Caco-2 (cell line): ENCODE data around the gene LYPD3. TPM values are rescaled to one million over a fixed set of nuclear protein-coding genes. Genes with fewer than 3 reads are reported as not detected.
A peak's percentile ranks its signal among the peaks of the same experiment; 100 is the strongest.

Experiments
- BruUV-seq: library from RNA; stranded (reverse); fragments of 400-500 nt; replicated peaks from 2 replicates; lab custom pipeline; 2021; lab: Mats Ljungman, UMichigan
- CTCF ChIA-PET: fragments of 300-600 bp; sonication (Branson Sonifier 250); formaldehyde crosslinking; loops from one replicate; lab custom pipeline; 2022; ENCODE audit warnings: antibody characterized with exemption; lab: Charles Lee
- POLR2A ChIA-PET: fragments of 300-600 bp; sonication (Branson Sonifier 250); formaldehyde crosslinking; loops from one replicate; lab custom pipeline; 2022; ENCODE audit warnings: antibody characterized with exemption; lab: Charles Lee
- DNase-seq, 2 experiments: peaks; one replicate each; pipeline versions ENCODE4 v3.0.0 to v3.0.0-alpha.2; 2020 to 2022
- H3K27me3 ChIP-seq: replicated peaks from 2 replicates; pipeline ENCODE4 v1.6.0; 2011; ENCODE audit warnings: low read length; ENCODE audit not compliant: control insufficient read depth, insufficient read depth
- H3K36me3 ChIP-seq: 2 replicates; pipeline ENCODE4 v1.5.1; 2011; ENCODE audit warnings: low read length; ENCODE audit not compliant: control insufficient read depth, insufficient read depth
- H3K4me1 ChIP-seq: fragments of 250-450 bp; sonication (Bioruptor Pico); 2 replicates; pipeline ENCODE4 v1.5.1; 2020; ENCODE audit warnings: mild to moderate bottlenecking
- H3K4me3 ChIP-seq: 2 replicates; pipeline ENCODE4 v1.5.1; 2011; ENCODE audit warnings: low read depth, mild to moderate bottlenecking, control low read depth, low read length
- H3K9me3 ChIP-seq: fragments of 250-450 bp; sonication (Bioruptor Pico); 2 replicates; pipeline ENCODE4 v1.5.1; 2020; ENCODE audit warnings: mild to moderate bottlenecking, moderate library complexity
- H3K27ac Mint-ChIP-seq: one replicate; pipeline ENCODE4 v1.8.0; 2022; ENCODE audit warnings: mixed read lengths; ENCODE audit not compliant: unreplicated experiment
- H3K27me3 Mint-ChIP-seq: one replicate; pipeline ENCODE4 v1.8.0; 2022; ENCODE audit warnings: mixed read lengths; ENCODE audit not compliant: insufficient read depth, unreplicated experiment
- H3K36me3 Mint-ChIP-seq: one replicate; pipeline ENCODE4 v1.8.0; 2022; ENCODE audit warnings: mild to moderate bottlenecking, mixed read lengths; ENCODE audit not compliant: insufficient read depth, unreplicated experiment
- H3K4me1 Mint-ChIP-seq: one replicate; pipeline ENCODE4 v1.8.0; 2022; ENCODE audit warnings: low read depth, mixed read lengths; ENCODE audit not compliant: unreplicated experiment
- H3K4me3 Mint-ChIP-seq: one replicate; pipeline ENCODE4 v1.8.0; 2022; ENCODE audit warnings: mild to moderate bottlenecking, moderate library complexity, mixed read lengths; ENCODE audit not compliant: unreplicated experiment
- H3K9me3 Mint-ChIP-seq: one replicate; pipeline ENCODE4 v1.8.0; 2022; ENCODE audit warnings: mixed read lengths; ENCODE audit not compliant: unreplicated experiment
- intact Hi-C: fragments of 100-400 bp; cut with micrococcal nuclease; formaldehyde crosslinking; loops from one replicate; pipeline ENCODE4 v1.10.0; 2022; ENCODE audit not compliant: unreplicated experiment
- total RNA-seq: library from RNA; stranded (reverse); gene quantifications from 2 replicates; pipeline ENCODE4 v1.2.3, GENCODE V29; 2022
- TF ChIP-seq, protein P1 (sequence below), 2 experiments: fragments of 200-600 bp in 1 of 2; IDR thresholded peaks; 1 replicate in 1 of 2; 2 replicates in 1 of 2; pipeline versions ENCODE4 v1.5.1 to v1.8.0; 2011 to 2022; ENCODE audit warnings: antibody characterized with exemption in 1 of 2, control low read depth in 1 of 2, inconsistent platforms in 1 of 2, low read depth in 1 of 2, low read length in 1 of 2, mild to moderate bottlenecking in 1 of 2, moderate library complexity in 1 of 2; ENCODE audit not compliant: insufficient read depth in 1 of 2, severe bottlenecking in 1 of 2, unreplicated experiment in 1 of 2

LYPD3 gene
- total RNA-seq, 1 experiment from 2014 or later, result 1.3 TPM

DNA sequence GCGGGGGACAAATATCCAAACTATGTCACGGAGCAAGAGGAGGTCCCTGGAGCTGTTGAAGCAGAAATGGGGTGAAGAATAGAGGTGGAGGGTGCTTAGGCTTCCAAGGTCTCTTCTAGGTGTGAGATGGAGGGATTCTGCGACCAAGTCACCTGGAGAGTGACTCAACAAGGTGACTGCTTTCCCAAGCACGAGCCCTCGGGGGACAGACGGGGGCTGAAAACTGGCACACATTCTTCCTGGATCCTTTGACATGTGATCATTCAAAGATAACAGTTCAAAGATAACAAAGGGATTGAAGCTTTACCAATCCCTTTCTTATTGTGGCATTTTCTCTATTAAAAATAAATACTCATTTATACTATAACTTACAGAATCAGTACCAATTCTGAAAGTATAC lies 53.0 kb downstream of the LYPD3 start:
- H3K4me1 ChIP-seq, result peaks cover 21% of the 10 kb centered on the region
- TF ChIP-seq, protein P1, sequence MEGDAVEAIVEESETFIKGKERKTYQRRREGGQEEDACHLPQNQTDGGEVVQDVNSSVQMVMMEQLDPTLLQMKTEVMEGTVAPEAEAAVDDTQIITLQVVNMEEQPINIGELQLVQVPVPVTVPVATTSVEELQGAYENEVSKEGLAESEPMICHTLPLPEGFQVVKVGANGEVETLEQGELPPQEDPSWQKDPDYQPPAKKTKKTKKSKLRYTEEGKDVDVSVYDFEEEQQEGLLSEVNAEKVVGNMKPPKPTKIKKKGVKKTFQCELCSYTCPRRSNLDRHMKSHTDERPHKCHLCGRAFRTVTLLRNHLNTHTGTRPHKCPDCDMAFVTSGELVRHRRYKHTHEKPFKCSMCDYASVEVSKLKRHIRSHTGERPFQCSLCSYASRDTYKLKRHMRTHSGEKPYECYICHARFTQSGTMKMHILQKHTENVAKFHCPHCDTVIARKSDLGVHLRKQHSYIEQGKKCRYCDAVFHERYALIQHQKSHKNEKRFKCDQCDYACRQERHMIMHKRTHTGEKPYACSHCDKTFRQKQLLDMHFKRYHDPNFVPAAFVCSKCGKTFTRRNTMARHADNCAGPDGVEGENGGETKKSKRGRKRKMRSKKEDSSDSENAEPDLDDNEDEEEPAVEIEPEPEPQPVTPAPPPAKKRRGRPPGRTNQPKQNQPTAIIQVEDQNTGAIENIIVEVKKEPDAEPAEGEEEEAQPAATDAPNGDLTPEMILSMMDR (IDR thresholded peaks at IDR 0.05; ENCODE audit: insufficient read depth in 1 of 2, low read depth in 1 of 2, low read length in 1 of 2, severe bottlenecking in 1 of 2, unreplicated experiment in 1 of 2), result no peak
- BruUV-seq, result no TSS peak
- no peak overlapping the region for H3K4me3 ChIP-seq
- Mint-ChIP-seq H3K27ac (no peak overlapping the region), H3K36me3 (peaks cover 6% of the 10 kb centered on the region), H3K4me1 (peaks cover 20% of the 10 kb centered on the region), H3K4me3 (no peak overlapping the region), H3K27me3 (no peaks in the 10 kb centered on the region), H3K9me3 (peaks cover 29% of the 10 kb centered on the region)
- intact Hi-C loops, result no loop called here
- ChIA-PET POLR2A (no interaction called here), CTCF (no interaction called here)
- no peaks in the 10 kb centered on the region for H3K27me3 ChIP-seq
- H3K36me3 ChIP-seq, result no peaks in the 10 kb centered on the region
- peak in 1 of 2 experiments; percentile 36 for DNase-seq
- H3K9me3 ChIP-seq, result peaks cover 5% of the 10 kb centered on the region; the same call in 1 of the 2 replicates

Other genes with a start within 250 kb of the LYPD3 start
- gene PSG9, start 196.1 kb downstream of the LYPD3 start, total RNA-seq, result not detected in 2 replicates
- gene CD177, start 111.9 kb downstream of the LYPD3 start, total RNA-seq, result 0.14 TPM in 1 of 2 replicates, not detected in the other
- not detected in 2 replicates for gene TEX101, start 50.7 kb downstream of the LYPD3 start, total RNA-seq
- 33.1 and 35.7 TPM in 2 replicates for gene PHLDB3, start 39.1 kb upstream of the LYPD3 start, total RNA-seq
- 39.6 and 42.5 TPM in 2 replicates for gene ETHE1, start 61.6 kb upstream of the LYPD3 start, total RNA-seq
- gene ZNF575, start 67.6 kb upstream of the LYPD3 start, total RNA-seq, result 1.00 and 1.2 TPM in 2 replicates
- gene XRCC1, start 109.9 kb upstream of the LYPD3 start, total RNA-seq, result 40.7 and 44.5 TPM in 2 replicates
- 0.30 TPM in 1 of 2 replicates, not detected in the other for gene PINLYP, start 110.2 kb upstream of the LYPD3 start, total RNA-seq
- 27.7 and 30.1 TPM in 2 replicates for gene IRGQ, start 130.5 kb upstream of the LYPD3 start, total RNA-seq
- 13.2 and 16.9 TPM in 2 replicates for gene ZNF576, start 131.0 kb upstream of the LYPD3 start, total RNA-seq
- gene SRRM5, start 146.5 kb upstream of the LYPD3 start, total RNA-seq, result 0.81 and 1.0 TPM in 2 replicates
- 38.9 and 39.5 TPM in 2 replicates for gene ZNF428, start 154.0 kb upstream of the LYPD3 start, total RNA-seq
- gene CADM4, start 174.2 kb upstream of the LYPD3 start, total RNA-seq, result 10.4 and 13.2 TPM in 2 replicates
- 2.2 and 3.1 TPM in 2 replicates for gene PLAUR, start 204.6 kb upstream of the LYPD3 start, total RNA-seq